ENCODE results near the gene IMMP2L. TPM values are rescaled to one million over a fixed set of nuclear protein-coding genes. Genes with fewer than 3 reads are reported as not detected.

IMMP2L gene
- total RNA-seq, 1 donor from 2014 or later = 29.7 TPM

DNA sequence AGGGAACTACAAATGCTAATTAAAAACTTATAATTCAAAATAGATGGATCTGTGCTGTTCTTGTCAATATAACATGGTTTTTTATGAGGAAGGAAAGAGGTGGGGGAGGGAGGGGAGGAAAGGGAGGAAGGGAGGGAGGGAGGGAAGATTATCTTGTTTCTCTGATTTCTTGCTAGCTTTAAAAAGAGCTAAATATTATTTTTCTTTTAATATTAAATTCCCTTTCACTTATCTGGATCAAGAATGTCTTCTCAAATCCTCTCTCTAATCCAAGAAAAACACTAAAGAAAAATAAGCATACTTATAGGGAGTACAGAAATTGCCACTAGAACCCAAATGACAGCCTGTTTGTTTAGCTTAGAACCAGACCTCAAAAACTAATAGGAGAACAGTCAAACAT lies 416.2 kb downstream of the IMMP2L start:
- Mint-ChIP-seq H3K9me3 (ENCODE audit: low read depth) (no peaks in the 10 kb centered on the region), H3K4me1 (ENCODE audit: low read depth) (no peaks in the 10 kb centered on the region), H3K27ac (no peak overlapping the region), H3K36me3 (ENCODE audit: insufficient read depth) (no peaks in the 10 kb centered on the region), H3K4me3 (ENCODE audit: low read depth) (no peak overlapping the region), H3K27me3 (no peaks in the 10 kb centered on the region)
- TF ChIP-seq, protein P1, sequence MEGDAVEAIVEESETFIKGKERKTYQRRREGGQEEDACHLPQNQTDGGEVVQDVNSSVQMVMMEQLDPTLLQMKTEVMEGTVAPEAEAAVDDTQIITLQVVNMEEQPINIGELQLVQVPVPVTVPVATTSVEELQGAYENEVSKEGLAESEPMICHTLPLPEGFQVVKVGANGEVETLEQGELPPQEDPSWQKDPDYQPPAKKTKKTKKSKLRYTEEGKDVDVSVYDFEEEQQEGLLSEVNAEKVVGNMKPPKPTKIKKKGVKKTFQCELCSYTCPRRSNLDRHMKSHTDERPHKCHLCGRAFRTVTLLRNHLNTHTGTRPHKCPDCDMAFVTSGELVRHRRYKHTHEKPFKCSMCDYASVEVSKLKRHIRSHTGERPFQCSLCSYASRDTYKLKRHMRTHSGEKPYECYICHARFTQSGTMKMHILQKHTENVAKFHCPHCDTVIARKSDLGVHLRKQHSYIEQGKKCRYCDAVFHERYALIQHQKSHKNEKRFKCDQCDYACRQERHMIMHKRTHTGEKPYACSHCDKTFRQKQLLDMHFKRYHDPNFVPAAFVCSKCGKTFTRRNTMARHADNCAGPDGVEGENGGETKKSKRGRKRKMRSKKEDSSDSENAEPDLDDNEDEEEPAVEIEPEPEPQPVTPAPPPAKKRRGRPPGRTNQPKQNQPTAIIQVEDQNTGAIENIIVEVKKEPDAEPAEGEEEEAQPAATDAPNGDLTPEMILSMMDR (IDR thresholded peaks at IDR 0.05; ENCODE audit: unreplicated experiment) = no peak
- no peak for DNase-seq (ENCODE audit: low spot score, unreplicated experiment)

DNA sequence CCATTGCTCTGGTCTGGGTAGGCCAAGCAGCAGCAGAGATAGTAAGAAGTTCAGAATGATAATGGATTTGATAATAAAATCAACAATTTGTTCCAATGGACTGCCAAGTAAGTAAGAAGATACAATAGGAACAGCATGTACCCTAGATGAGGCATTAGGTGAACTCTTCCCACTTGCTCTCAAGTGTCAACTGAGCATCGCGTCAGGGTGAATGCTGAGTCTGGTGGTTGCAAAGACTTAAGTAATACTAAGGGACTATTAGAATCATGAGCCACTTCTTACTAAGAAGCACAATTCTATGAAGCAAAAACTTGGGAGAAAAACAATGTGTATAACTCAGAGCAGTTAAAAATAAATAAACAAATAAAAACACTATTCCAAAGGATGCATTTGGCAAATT lies 416.8 kb downstream of the IMMP2L start:
- TF ChIP-seq, protein P1 (IDR thresholded peaks at IDR 0.05; ENCODE audit: unreplicated experiment) = no peak
- Mint-ChIP-seq H3K4me3 (ENCODE audit: low read depth) (no peak overlapping the region), H3K27me3 (no peaks in the 10 kb centered on the region), H3K4me1 (ENCODE audit: low read depth) (no peaks in the 10 kb centered on the region), H3K9me3 (ENCODE audit: low read depth) (no peaks in the 10 kb centered on the region), H3K27ac (no peak overlapping the region), H3K36me3 (ENCODE audit: insufficient read depth) (no peaks in the 10 kb centered on the region)
- no peak for DNase-seq (ENCODE audit: low spot score, unreplicated experiment)

DNA sequence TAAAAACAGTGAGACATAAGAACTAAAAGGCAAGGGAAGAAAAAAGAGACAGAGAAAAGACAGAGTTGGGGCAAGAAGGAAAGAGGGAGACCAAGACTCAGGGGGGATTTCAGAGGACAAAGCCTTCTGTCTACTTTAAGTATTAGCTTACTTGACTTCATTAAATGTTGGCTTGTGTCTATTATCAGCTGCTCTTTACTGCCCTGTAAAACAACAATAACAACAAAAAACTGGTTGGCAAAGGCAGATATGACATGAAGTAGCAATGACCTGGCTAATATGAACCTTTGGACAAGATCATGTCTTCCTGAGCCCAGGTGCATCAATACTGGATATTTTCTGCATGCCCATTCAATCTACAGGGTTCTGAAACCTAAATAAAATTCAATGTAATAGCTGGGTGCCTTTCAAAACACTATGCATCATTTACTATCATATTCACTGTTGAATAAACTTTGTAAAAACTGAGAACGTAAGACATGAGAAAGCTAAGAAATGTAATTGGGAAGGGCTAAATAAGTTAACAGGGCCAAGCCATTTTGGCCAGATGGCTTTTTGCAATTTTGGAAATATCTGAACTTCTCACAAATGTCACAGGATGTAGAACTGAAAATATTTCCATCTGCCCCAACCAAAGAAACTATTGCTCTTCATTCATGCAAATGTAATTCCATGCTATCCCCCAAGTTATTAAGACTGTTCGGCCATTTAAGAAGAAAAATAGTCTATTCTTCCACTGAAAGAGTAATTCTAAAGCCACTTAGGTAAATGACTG lies 422.0 kb downstream of the IMMP2L start:
- Mint-ChIP-seq H3K27ac (no peak overlapping the region), H3K9me3 (ENCODE audit: low read depth) (no peaks in the 10 kb centered on the region)

DNA sequence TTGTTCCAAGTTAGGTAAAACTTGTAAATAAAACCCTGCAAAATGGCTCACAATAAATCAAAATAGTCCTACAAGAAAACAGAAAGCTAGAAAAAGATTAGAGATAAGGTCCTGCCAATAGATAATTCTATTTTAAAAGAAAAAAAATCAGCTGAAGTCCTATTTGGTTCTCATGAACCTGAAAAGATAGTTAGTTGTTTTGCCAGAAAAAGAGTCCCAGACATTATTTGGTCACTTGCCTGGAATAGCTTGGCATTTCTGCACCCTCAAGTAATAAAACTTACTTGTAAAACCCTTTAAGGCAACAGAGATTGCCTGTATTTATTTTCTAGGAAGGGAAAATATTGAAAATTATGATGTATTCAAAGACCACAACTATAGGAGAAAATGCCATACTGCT lies 423.7 kb downstream of the IMMP2L start:
- TF ChIP-seq, protein P1 (IDR thresholded peaks at IDR 0.05; ENCODE audit: unreplicated experiment) = no peak
- no peaks in the 10 kb centered on the region for H3K27me3 Mint-ChIP-seq
- H3K4me1 Mint-ChIP-seq (ENCODE audit: low read depth) = peaks cover 1% of the 10 kb centered on the region
- no peaks in the 10 kb centered on the region for H3K9me3 Mint-ChIP-seq (ENCODE audit: low read depth)
- no peak for DNase-seq (ENCODE audit: low spot score, unreplicated experiment)
- H3K4me3 Mint-ChIP-seq (ENCODE audit: low read depth) = no peak overlapping the region
- no peaks in the 10 kb centered on the region for H3K36me3 Mint-ChIP-seq (ENCODE audit: insufficient read depth)
- H3K27ac Mint-ChIP-seq = no peak overlapping the region

More for the DNA sequence above, 422.0 kb downstream of the IMMP2L start:
- Mint-ChIP-seq H3K36me3 (ENCODE audit: insufficient read depth) (no peaks in the 10 kb centered on the region), H3K4me3 (ENCODE audit: low read depth) (no peak overlapping the region), H3K27me3 (no peaks in the 10 kb centered on the region), H3K4me1 (ENCODE audit: low read depth) (peaks cover 1% of the 10 kb centered on the region)
- TF ChIP-seq, protein P1 (IDR thresholded peaks at IDR 0.05; ENCODE audit: unreplicated experiment) = no peak
- DNase-seq (ENCODE audit: low spot score, unreplicated experiment) = no peak

DNA sequence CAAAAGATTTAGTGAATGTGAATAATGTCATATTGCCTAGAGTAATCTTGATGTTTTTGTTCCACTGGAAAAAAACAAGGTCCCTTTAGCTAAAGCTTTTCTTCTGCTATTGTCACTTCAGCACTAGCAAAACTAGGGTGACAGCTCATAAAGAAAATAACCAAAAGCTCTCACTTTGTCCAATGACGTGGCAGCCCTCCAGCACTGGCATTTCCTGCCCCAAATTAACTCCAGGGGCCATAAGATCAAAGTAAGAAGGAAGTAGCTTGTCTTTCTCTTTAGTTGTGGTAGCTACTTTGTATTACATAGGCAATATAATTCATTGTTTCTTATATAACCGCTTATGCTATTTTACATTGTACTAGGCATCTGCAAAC lies 424.1 kb downstream of the IMMP2L start:
- TF ChIP-seq, protein P1 (IDR thresholded peaks at IDR 0.05; ENCODE audit: unreplicated experiment) = no peak
- DNase-seq (ENCODE audit: low spot score, unreplicated experiment) = no peak
- no peaks in the 10 kb centered on the region for H3K27me3 Mint-ChIP-seq

More for the DNA sequence above, 424.1 kb downstream of the IMMP2L start:
- Mint-ChIP-seq H3K36me3 (ENCODE audit: insufficient read depth) (no peaks in the 10 kb centered on the region), H3K9me3 (ENCODE audit: low read depth) (no peaks in the 10 kb centered on the region), H3K4me3 (ENCODE audit: low read depth) (no peak overlapping the region), H3K4me1 (ENCODE audit: low read depth) (peaks cover 1% of the 10 kb centered on the region), H3K27ac (no peak overlapping the region)

Measured in progenitor cell of endocrine pancreas (in vitro differentiated cells).